ENCODE measurements around the gene SEC11A. TPM values are rescaled to one million over a fixed set of nuclear protein-coding genes. Genes with fewer than 3 reads are reported as not detected.

The SEC11A gene
- polyA plus RNA-seq, 3 donors: 111 to 166 (median 154) TPM

DNA sequence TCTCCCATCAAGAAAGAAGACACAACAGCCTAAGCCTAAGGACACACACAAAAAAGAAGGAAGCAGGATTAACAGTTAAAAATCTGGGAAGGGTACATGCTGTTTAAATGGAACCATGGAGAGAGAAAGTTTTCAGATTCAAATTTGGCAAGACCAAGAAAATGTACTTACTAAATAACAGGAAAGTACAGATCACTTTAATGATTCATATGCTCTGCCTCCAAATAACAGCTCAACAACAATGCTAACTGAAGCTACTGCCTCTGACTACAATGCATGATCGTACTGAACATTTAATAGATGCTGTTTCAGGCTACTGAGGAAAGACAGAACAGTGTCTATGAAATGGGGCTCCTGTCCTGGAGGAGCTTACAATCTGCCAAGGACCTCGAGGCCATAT, 49.6 kb downstream of the SEC11A start:
- H3K27ac ChIP-seq (ENCODE audit: low read depth in 1 of 2, low read length in 2 of 2): no peak overlapping the region
- H3K79me2 ChIP-seq (ENCODE audit: insufficient read depth, low read length): no peaks in the 10 kb centered on the region
- peaks cover 9% of the 10 kb centered on the region for H4K20me1 ChIP-seq (ENCODE audit: insufficient read depth, low read length)
- Mint-ChIP-seq H3K27me3 (ENCODE audit: low read depth in 3 of 3) (no peaks in the 10 kb centered on the region), H3K4me3 (no peak overlapping the region), H3K27ac (peak overlapping the region in 2 of 7 donors; percentile 7 to 27), H3K4me1 (no peaks in the 10 kb centered on the region), H3K36me3 (peaks cover 63 to 91% of the 10 kb centered on the region in 2 donors), H3K9me3 (peaks cover 0 to 1% (median 0%) of the 10 kb centered on the region in 7 donors)
- no peaks in the 10 kb centered on the region for H3K4me1 ChIP-seq (ENCODE audit: control insufficient read depth in 1 of 2, insufficient read depth in 2 of 2, low read length in 2 of 2)
- no peaks in the 10 kb centered on the region for H3K27me3 ChIP-seq (ENCODE audit: control insufficient read depth in 2 of 2, insufficient read depth in 2 of 2, low read length in 2 of 2)
- TF ChIP-seq, protein P1, sequence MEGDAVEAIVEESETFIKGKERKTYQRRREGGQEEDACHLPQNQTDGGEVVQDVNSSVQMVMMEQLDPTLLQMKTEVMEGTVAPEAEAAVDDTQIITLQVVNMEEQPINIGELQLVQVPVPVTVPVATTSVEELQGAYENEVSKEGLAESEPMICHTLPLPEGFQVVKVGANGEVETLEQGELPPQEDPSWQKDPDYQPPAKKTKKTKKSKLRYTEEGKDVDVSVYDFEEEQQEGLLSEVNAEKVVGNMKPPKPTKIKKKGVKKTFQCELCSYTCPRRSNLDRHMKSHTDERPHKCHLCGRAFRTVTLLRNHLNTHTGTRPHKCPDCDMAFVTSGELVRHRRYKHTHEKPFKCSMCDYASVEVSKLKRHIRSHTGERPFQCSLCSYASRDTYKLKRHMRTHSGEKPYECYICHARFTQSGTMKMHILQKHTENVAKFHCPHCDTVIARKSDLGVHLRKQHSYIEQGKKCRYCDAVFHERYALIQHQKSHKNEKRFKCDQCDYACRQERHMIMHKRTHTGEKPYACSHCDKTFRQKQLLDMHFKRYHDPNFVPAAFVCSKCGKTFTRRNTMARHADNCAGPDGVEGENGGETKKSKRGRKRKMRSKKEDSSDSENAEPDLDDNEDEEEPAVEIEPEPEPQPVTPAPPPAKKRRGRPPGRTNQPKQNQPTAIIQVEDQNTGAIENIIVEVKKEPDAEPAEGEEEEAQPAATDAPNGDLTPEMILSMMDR (IDR thresholded peaks at IDR 0.05): no peak
- no peak overlapping the region for H3K9ac ChIP-seq (ENCODE audit: insufficient read depth, low read length, poor library complexity, severe bottlenecking)
- H3K4me3 ChIP-seq (replicated peaks in 1 of 3; ENCODE audit: low read depth in 2 of 3, low read length in 3 of 3): no peak overlapping the region
- no peaks in the 10 kb centered on the region for H3K9me3 ChIP-seq (replicated peaks in 1 of 2; ENCODE audit: control insufficient read depth in 1 of 2, insufficient read depth in 1 of 2, low read length in 2 of 2)
- H3K4me2 ChIP-seq (replicated peaks; ENCODE audit: extremely low read depth, low read length, poor library complexity, severe bottlenecking): no peak overlapping the region
- intact Hi-C loops (cut with micrococcal nuclease): no loop called here
- peaks cover 57 to 87% of the 10 kb centered on the region in 2 donors for H3K36me3 ChIP-seq (replicated peaks in 1 of 2; ENCODE audit: control insufficient read depth in 1 of 2, insufficient read depth in 2 of 2, low read length in 2 of 2)
- no peak overlapping the region for H2AFZ ChIP-seq (ENCODE audit: insufficient read depth, low read depth, low read length, poor library complexity, severe bottlenecking)
- DNase-seq: no peak
- WGBS (ENCODE audit: insufficient coverage): no CpG with 5 or more reads among the region's 2 CpGs

DNA sequence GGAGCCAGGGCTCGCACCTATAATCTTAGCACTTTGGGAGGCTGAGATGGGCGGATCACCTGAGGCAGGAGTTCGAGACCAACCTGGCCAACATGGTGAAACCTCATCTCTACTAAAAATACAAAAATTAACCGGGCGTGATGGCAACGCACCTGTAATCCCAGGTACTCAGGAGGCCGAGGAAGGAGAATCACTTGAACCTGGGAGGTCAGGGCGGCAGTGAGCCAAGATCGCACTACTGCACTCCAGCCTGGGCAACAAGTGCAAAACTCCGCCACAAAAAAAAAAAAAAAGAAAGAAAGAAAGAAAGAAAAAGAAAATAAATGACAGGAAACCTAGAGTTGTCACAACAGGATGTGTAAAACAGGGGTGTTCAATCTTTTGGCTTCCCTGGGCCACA, 54.9 kb downstream of the SEC11A start:
- Histone ChIP-seq H3K9me3 (replicated peaks in 1 of 2; ENCODE audit: control insufficient read depth in 1 of 2, insufficient read depth in 1 of 2, low read length in 2 of 2) (no peaks in the 10 kb centered on the region), H3K27me3 (ENCODE audit: control insufficient read depth in 2 of 2, insufficient read depth in 2 of 2, low read length in 2 of 2) (no peaks in the 10 kb centered on the region), H3K4me1 (ENCODE audit: control insufficient read depth in 1 of 2, insufficient read depth in 2 of 2, low read length in 2 of 2) (peaks cover 15 to 17% of the 10 kb centered on the region in 2 donors), H3K9ac (ENCODE audit: insufficient read depth, low read length, poor library complexity, severe bottlenecking) (no peak overlapping the region), H3K79me2 (ENCODE audit: insufficient read depth, low read length) (no peaks in the 10 kb centered on the region), H3K4me3 (replicated peaks in 1 of 3; ENCODE audit: low read depth in 2 of 3, low read length in 3 of 3) (no peak overlapping the region), H3K36me3 (replicated peaks in 1 of 2; ENCODE audit: control insufficient read depth in 1 of 2, insufficient read depth in 2 of 2, low read length in 2 of 2) (peaks cover 11 to 48% of the 10 kb centered on the region in 2 donors), H3K4me2 (replicated peaks; ENCODE audit: extremely low read depth, low read length, poor library complexity, severe bottlenecking) (no peak overlapping the region), H3K27ac (ENCODE audit: low read depth in 1 of 2, low read length in 2 of 2) (no peak overlapping the region), H4K20me1 (ENCODE audit: insufficient read depth, low read length) (peaks cover 18% of the 10 kb centered on the region), H2AFZ (ENCODE audit: insufficient read depth, low read depth, low read length, poor library complexity, severe bottlenecking) (no peak overlapping the region)
- peak overlapping the region in 1 of 7 donors; percentile 25 for H3K27ac Mint-ChIP-seq
- peaks cover 19% of the 10 kb centered on the region for H3K4me1 Mint-ChIP-seq
- TF ChIP-seq, protein P1 (IDR thresholded peaks at IDR 0.05): no peak
- peaks cover 0 to 8% (median 8%) of the 10 kb centered on the region in 3 donors for H3K27me3 Mint-ChIP-seq (ENCODE audit: low read depth in 3 of 3)
- H3K9me3 Mint-ChIP-seq: peaks cover 0 to 1% (median 0%) of the 10 kb centered on the region in 7 donors
- H3K36me3 Mint-ChIP-seq: peaks cover 29 to 60% of the 10 kb centered on the region in 2 donors
- intact Hi-C loops (cut with micrococcal nuclease): no loop called here
- DNase-seq: no peak
- H3K4me3 Mint-ChIP-seq: no peak overlapping the region
- 100% methylated on average over 4 of the region's 10 CpGs for WGBS (ENCODE audit: insufficient coverage)

All from CD14-positive monocyte (primary cell).